GM18499 (cell line): ENCODE results near the gene PCDHGB5.
"Not testable (repeated sequence)": the region's sequence is repeated elsewhere in the genome, so short reads cannot be mapped to it uniquely, and the experiment has no call there.

Source experiments
- ATAC-seq: cut with Tn5 transposase; IDR thresholded peaks from one replicate; pipeline ENCODE4 v1.9.1; 2021; ENCODE audit warnings: moderate number of reproducible peaks; ENCODE audit not compliant: insufficient read depth, unreplicated experiment

PCDHGB5 gene

DNA sequence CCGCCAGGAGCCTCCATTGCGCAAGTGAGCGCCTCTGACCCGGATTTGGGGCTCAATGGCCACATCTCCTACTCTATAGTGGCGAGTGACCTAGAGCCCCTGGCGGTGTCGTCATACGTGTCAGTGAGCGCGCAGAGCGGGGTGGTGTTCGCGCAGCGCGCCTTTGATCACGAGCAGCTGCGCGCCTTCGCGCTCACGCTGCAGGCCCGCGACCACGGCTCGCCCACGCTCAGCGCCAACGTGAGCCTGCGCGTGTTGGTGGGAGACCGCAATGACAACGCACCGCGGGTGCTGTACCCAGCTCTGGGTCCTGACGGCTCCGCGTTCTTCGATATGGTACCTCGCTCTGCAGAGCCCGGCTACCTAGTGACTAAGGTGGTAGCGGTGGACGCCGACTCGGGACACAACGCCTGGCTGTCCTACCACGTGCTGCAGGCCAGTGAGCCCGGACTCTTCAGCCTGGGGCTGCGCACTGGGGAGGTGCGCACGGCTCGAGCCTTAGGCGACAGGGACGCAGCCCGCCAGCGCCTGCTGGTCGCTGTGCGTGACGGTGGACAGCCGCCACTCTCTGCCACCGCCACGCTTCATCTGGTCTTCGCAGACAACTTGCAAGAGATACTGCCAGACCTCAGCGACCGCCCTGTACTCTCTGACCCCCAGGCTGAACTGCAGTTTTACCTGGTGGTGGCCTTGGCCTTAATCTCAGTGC is 12.0 kb downstream of the PCDHGB5 start:
- ATAC-seq: no peak

DNA sequence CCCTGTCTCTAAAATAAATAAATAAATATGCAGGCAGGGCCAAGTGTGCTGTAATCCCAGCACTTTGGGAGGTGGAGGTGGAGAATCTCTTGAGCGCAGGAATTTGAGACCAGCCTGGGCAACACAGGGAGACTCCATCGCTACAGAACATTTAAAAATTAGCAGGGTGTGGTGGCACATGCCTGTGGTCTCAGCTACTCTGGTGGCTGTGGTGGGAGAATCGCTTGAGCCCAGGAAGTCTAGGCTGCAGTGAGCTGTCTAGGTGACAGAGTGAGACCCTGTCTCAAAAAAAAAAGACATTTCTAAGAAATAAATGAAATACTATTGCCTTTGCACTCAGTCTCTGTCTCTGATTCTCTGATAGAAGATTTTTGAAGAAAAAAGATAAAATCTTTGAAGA is 13.8 kb downstream of the PCDHGB5 start:
- ATAC-seq: no peak

DNA sequence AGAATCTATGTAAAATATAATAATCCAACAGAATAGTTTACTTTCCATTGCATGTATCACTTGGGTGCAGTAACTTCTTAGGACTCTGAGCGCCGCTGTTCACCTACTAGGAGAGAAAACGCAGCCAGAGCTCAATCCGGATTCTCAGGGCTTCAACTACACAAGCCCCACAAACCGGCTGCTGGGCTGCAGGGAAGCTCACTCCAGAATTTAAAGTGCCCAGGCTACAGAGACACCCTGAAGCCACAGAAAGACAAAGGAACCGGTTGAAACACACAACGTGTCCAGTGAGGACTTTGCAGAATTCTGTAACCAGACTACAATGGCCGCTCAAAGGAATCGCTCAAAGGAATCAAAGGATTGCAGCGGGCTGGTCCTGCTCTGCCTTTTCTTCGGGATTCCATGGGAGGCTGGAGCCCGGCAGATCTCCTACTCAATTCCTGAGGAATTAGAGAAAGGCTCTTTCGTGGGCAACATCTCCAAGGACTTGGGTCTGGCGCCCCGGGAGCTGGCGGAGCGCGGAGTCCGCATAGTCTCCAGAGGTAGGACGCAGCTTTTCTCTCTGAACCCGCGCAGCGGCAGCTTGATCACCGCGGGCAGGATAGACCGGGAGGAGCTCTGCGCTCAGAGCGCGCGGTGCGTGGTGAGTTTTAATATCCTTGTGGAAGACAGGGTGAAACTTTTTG is 15.2 kb downstream of the PCDHGB5 start, which contains the start of gene PCDHGA10:
Gene PCDHGA10, plus strand, starts transcription at position 134 of the 686 bp plus-strand sequence. Its CDS starts 189 bp downstream, at position 323.
- no peak for ATAC-seq

DNA sequence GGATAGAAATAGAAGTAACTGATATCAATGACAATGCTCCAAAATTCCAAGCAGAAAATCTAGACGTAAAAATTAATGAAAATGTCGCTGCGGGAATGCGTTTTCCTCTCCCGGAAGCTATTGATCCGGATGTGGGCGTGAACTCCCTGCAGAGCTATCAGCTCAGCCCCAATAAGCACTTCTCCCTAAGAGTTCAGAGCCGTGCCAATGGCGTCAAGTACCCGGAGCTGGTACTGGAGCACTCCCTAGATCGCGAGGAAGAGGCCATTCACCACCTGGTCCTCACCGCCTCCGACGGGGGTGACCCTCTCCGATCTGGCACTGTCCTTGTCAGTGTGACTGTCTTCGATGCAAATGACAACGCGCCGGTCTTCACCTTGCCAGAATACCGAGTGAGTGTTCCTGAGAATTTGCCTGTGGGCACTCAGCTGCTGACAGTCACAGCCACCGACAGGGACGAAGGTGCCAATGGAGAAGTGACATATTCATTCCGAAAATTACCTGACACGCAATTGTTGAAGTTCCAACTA is 15.9 kb downstream of the PCDHGB5 start:
- no peak for ATAC-seq

DNA sequence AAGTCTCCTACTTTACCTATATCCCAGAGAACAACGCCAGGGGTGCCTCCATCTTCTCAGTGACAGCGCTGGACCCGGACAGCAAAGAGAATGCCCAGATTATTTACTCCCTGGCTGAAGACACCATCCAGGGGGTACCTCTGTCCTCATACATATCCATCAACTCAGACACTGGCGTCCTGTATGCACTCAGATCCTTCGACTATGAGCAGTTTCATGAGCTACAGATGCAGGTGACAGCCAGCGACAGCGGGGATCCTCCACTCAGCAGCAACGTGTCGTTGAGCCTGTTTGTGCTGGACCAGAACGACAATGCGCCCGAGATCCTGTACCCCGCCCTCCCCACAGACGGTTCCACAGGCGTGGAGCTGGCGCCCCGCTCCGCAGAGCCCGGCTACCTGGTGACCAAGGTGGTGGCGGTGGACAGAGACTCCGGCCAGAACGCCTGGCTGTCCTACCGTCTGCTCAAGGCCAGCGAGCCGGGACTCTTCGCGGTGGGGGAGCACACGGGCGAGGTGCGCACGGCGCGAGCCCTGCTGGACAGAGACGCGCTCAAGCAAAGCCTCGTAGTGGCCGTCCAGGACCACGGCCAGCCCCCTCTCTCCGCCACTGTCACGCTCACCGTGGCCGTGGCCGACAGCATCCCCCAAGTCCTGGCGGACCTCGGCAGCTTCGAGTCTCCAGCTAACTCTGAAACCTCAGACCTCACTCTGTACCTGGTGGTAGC is 17.0 kb downstream of the PCDHGB5 start:
- not testable (repeated sequence) for ATAC-seq

GRCh38 chr5:141415275-141415618 is 17.5 kb downstream of the PCDHGB5 start:
- ATAC-seq: not testable (repeated sequence)

GRCh38 chr5:141417494-141418172 is 19.9 kb downstream of the PCDHGB5 start, which contains the start of gene PCDHGB7:
PCDHGB7 (plus strand) TSS chr5:141417677; CDS start chr5:141417860, 183 bp downstream.
- ATAC-seq: not testable (repeated sequence)

GRCh38 chr5:141419074-141419880 is 21.5 kb downstream of the PCDHGB5 start:
- no peak for ATAC-seq

DNA sequence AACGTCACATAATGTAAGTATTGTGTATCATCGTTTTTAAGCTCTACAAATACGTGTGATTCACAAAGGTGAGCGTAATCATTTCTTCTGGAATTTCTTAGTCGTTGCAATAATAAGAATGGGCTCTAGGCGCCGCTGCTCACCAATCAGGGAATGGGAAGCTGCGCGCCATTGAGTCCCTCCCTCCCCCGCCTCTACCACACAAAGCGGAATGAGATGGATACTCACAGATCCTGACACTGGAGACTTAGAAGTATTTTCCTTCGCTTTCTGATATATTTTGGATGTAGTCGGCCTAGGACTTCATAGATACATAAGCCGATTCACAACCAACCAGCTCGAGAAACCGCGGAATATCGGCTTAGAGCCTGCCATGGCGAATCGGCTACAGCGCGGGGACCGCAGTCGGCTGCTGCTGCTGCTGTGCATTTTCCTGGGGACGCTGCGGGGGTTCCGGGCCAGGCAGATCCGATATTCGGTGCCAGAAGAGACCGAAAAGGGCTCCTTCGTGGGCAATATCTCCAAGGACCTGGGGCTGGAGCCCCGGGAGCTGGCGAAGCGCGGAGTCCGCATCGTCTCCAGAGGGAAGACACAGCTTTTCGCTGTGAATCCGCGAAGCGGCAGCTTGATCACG is 23.2 kb downstream of the PCDHGB5 start, which contains the start of gene PCDHGA11:
Gene PCDHGA11, plus strand, starts transcription at position 197 of the 634 bp plus-strand sequence. Its CDS starts 177 bp downstream, at position 374.
- no peak for ATAC-seq

- ATAC-seq: no peak
Observed at GRCh38 chr5:141421489-141421855, 23.7 kb downstream of the PCDHGB5 start.

GRCh38 chr5:141422742-141423291 is 25.1 kb downstream of the PCDHGB5 start:
- no peak for ATAC-seq

DNA sequence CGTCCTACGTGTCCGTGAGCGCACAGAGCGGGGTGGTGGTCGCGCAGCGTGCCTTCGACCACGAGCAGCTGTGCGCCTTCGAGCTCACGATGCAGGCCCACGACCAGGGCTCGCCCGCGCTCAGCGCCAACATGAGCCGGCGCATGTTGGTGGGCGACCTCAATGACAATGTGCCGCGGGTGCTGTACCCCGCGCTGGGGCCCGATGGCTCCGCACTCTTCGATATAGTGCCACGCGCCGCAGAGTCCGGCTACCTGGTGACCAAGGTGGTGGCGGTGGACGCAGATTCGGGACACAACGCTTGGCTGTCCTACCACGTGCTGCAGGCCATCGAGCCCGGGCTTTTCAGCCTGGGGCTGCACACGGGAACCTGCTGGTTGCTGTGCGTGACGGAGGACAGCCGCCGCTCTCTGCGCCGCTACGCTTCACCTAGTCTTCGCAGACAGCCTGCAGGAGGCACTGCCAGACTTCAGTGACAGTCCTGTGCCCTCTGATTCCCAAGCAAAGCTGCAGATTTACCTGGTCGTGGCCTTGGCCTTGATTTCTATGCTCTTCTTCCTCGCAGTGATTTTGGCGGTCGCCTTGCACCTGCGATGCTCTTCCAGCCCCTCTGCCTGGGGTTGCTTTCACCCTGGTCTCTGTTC is 30.2 kb downstream of the PCDHGB5 start:
- no peak for ATAC-seq

DNA sequence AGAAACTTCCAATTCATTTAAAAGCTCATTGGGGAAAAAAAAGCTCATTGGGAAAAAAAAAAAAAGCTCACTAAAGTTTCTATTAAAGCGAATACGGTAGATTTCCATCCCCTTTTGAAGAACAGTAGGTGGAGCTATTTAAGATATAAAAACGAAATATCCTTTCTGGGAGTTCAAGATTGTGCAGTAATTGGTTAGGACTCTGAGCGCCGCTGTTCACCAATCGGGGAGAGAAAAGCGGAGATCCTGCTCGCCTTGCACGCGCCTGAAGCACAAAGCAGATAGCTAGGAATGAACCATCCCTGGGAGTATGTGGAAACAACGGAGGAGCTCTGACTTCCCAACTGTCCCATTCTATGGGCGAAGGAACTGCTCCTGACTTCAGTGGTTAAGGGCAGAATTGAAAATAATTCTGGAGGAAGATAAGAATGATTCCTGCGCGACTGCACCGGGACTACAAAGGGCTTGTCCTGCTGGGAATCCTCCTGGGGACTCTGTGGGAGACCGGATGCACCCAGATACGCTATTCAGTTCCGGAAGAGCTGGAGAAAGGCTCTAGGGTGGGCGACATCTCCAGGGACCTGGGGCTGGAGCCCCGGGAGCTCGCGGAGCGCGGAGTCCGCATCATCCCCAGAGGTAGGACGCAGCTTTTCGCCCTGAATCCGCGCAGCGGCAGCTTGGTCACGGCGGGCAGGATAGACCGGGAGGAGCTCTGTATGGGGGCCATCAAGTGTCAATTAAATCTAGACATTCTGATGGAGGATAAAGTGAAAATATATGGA is 32.8 kb downstream of the PCDHGB5 start, which contains the start of gene PCDHGA12:
Gene PCDHGA12, plus strand, starts transcription at position 176 of the 782 bp plus-strand sequence. Its CDS starts 253 bp downstream, at position 429.
- ATAC-seq: peak; percentile 86

GRCh38 chr5:141431286-141431685 is 33.5 kb downstream of the PCDHGB5 start:
- no peak for ATAC-seq

DNA sequence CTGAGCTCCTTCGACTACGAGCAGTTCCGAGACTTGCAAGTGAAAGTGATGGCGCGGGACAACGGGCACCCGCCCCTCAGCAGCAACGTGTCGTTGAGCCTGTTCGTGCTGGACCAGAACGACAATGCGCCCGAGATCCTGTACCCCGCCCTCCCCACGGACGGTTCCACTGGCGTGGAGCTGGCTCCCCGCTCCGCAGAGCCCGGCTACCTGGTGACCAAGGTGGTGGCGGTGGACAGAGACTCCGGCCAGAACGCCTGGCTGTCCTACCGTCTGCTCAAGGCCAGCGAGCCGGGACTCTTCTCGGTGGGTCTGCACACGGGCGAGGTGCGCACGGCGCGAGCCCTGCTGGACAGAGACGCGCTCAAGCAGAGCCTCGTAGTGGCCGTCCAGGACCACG is 34.6 kb downstream of the PCDHGB5 start:
- not testable (repeated sequence) for ATAC-seq

DNA sequence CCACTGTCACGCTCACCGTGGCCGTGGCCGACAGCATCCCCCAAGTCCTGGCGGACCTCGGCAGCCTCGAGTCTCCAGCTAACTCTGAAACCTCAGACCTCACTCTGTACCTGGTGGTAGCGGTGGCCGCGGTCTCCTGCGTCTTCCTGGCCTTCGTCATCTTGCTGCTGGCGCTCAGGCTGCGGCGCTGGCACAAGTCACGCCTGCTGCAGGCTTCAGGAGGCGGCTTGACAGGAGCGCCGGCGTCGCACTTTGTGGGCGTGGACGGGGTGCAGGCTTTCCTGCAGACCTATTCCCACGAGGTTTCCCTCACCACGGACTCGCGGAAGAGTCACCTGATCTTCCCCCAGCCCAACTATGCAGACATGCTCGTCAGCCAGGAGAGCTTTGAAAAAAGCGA is 35.0 kb downstream of the PCDHGB5 start:
- not testable (repeated sequence) for ATAC-seq

DNA sequence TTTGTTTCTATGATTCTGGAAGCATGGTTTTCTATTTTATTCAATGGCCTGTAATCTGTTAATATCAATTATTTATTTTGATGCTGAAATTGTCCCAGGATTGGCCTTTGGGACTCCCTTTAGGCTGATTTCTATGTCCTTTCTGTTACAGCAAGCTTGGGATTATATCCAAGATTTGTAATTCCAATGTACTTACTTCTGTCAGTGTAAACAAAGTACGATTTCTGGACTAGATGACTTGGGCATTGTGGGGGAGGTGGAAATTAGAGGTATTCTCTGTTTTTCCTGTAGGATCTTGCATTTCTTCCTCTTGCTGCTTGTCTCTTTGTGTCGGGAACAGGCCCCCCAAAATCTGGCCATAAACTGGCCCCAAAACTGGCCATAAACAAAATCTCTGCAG is 36.3 kb downstream of the PCDHGB5 start:
- no peak for ATAC-seq
